GM12878 (cell line): ENCODE measurements around the gene SPI1. TPM values are rescaled to one million over a fixed set of nuclear protein-coding genes. Genes with fewer than 3 reads are reported as not detected.

Source experiments
- ATAC-seq: fragments of 200-7000 bp; cut with Tn5 transposase; 3 replicates; pipeline ENCODE4 v1.9.1; 2020; ENCODE audit warnings: mild to moderate bottlenecking, moderate library complexity
- BruUV-seq: library from RNA; stranded (reverse); fragments of 400-500 nt; replicated peaks from 2 replicates; lab custom pipeline; 2021; lab: Mats Ljungman, UMichigan
- CTCF ChIA-PET: fragments of 300-600 bp; sonication (Branson Sonifier 250); formaldehyde crosslinking; extraction: SDS; loops from one replicate; lab custom pipeline; 2021; ENCODE audit warnings: inconsistent platforms; lab: Yijun Ruan, JAX
- POLR2A ChIA-PET: fragments of 350-600 bp; formaldehyde crosslinking; extraction: SDS; loops from one replicate; lab custom pipeline; 2021; ENCODE audit warnings: inconsistent platforms; lab: Charles Lee
- RAD21 ChIA-PET: fragments of 300-600 bp; sonication (Branson Sonifier 250); formaldehyde crosslinking; loops from one replicate; lab custom pipeline; 2023; ENCODE audit warnings: antibody characterized with exemption; ENCODE audit not compliant: unreplicated experiment; lab: Charles Lee
- SMC1A ChIA-PET: fragments of 300-600 bp; sonication (Branson Sonifier 250); formaldehyde crosslinking; loops from one replicate; lab custom pipeline; 2023; ENCODE audit not compliant: unreplicated experiment, uncharacterized antibody; lab: Charles Lee
- DNase-seq: peaks from one replicate; pipeline ENCODE4 v3.0.0-alpha.2; 2011; ENCODE audit warnings: low read depth, low spot score
- FAIRE-seq: peaks from 3 replicates; lab custom pipeline; 2011; peaks lifted over from hg19 to GRCh38; lab: Jason Lieb, UNC
- H2AFZ ChIP-seq: 2 replicates; pipeline ENCODE4 v1.6.0; 2011; ENCODE audit warnings: low read depth, low read length, control low read depth; ENCODE audit not compliant: control insufficient read depth
- H3K27ac ChIP-seq: 2 replicates; pipeline ENCODE4 v1.5.1; 2011; ENCODE audit warnings: control low read depth; ENCODE audit not compliant: control insufficient read depth, insufficient read depth
- H3K27me3 ChIP-seq, 2 experiments: replicated peaks in 1 of 2; 2 replicates each; pipeline versions ENCODE4 v1.6.0 to v1.6.1; 2011; ENCODE audit warnings: low read length in 1 of 2; ENCODE audit not compliant: control insufficient read depth in 2 of 2, insufficient read depth in 2 of 2
- H3K36me3 ChIP-seq, 2 experiments: 2 replicates each; pipeline ENCODE4 v1.5.1; 2011; ENCODE audit warnings: low read length in 1 of 2; ENCODE audit not compliant: control insufficient read depth in 2 of 2, insufficient read depth in 2 of 2
- H3K4me1 ChIP-seq: 2 replicates; pipeline ENCODE4 v1.6.1; 2011; ENCODE audit warnings: mild to moderate bottlenecking, low read length, moderate library complexity, mixed read lengths; ENCODE audit not compliant: control insufficient read depth, insufficient read depth
- H3K4me2 ChIP-seq: 2 replicates; pipeline ENCODE4 v1.6.0; 2011; ENCODE audit warnings: control low read depth; ENCODE audit not compliant: control insufficient read depth, insufficient read depth
- H3K4me3 ChIP-seq: fragments of 200-600 bp; sonication (generic); 2 replicates; pipeline ENCODE4 v1.5.1; 2016
- H3K79me2 ChIP-seq: 2 replicates; pipeline ENCODE4 v1.6.0; 2011; ENCODE audit warnings: low read length; ENCODE audit not compliant: control insufficient read depth, insufficient read depth
- H3K9ac ChIP-seq: 2 replicates; pipeline ENCODE4 v1.8.0; 2011; ENCODE audit warnings: low read length, control low read depth, mixed read lengths; ENCODE audit not compliant: control insufficient read depth, insufficient read depth
- H3K9me3 ChIP-seq: replicated peaks from 3 replicates; pipeline ENCODE4 v1.5.1; 2011; ENCODE audit warnings: mild to moderate bottlenecking, low read length; ENCODE audit not compliant: control insufficient read depth, insufficient read depth
- H4K20me1 ChIP-seq: 2 replicates; pipeline ENCODE4 v1.6.0; 2011; ENCODE audit not compliant: control insufficient read depth, insufficient read depth
- BMI1 ChIP-seq: fragments of 450-650 bp; IDR thresholded peaks from 2 replicates; pipeline ENCODE4 v1.6.1; 2016; ENCODE audit warnings: mild to moderate bottlenecking, moderate library complexity, borderline replicate concordance
- CHD1 ChIP-seq: IDR thresholded peaks from 2 replicates; pipeline ENCODE4 v1.6.1; 2012; ENCODE audit warnings: low read depth, low read length, improper control_type of control experiment
- ESRRA ChIP-seq: IDR thresholded peaks from 2 replicates; pipeline ENCODE4 v1.6.1; 2012; ENCODE audit warnings: mild to moderate bottlenecking, low read length, improper control_type of control experiment
- HDGF ChIP-seq: fragments of 450-650 bp; IDR thresholded peaks from 2 replicates; pipeline ENCODE4 v1.6.1; 2016; ENCODE audit warnings: antibody characterized with exemption
- IRF4 ChIP-seq: IDR thresholded peaks from 2 replicates; pipeline ENCODE4 v1.6.1; 2011; ENCODE audit warnings: low read depth, low read length
- MTA2 ChIP-seq: fragments of 450-650 bp; IDR thresholded peaks from 2 replicates; pipeline ENCODE4 v1.6.1; 2016; ENCODE audit warnings: low read depth, mild to moderate bottlenecking, moderate library complexity
- SIN3A ChIP-seq: IDR thresholded peaks from 2 replicates; pipeline ENCODE4 v1.6.1; 2012; ENCODE audit warnings: low read depth, low read length, improper control_type of control experiment
- SP1 ChIP-seq: IDR thresholded peaks from one replicate; pipeline ENCODE4 v1.6.1; 2011; ENCODE audit warnings: low read depth, low read length
- TCF7 ChIP-seq: IDR thresholded peaks from 2 replicates; pipeline ENCODE4 v1.6.1; 2014; ENCODE audit warnings: antibody characterized with exemption, borderline replicate concordance
- WGBS: methylation state at CpG from one replicate; pipeline ENCODE4 v1.1.6; 2016; ENCODE audit warnings: low lambda C conversion rate; ENCODE audit not compliant: insufficient replicate concordance, insufficient coverage; ENCODE audit errors: missing lambda C conversion rate; 5-methylcytosine and 5-hydroxymethylcytosine counted together
- in situ Hi-C: fragments of 300-500 bp; cut with MboI; formaldehyde crosslinking; loops from 9 replicates; pipeline ENCODE4 v1.14.3; 2018; ENCODE audit warnings: mixed read lengths
- intact Hi-C: fragments of 100-400 bp; cut with micrococcal nuclease; formaldehyde crosslinking; loops from one replicate; pipeline ENCODE4 v1.14.2; 2022; ENCODE audit not compliant: unreplicated experiment
- polyA plus RNA-seq, 11 experiments: library from polyadenylated mRNA; depleted of rRNA in 4 of 11; unstranded in 6 of 11; stranded (reverse) in 5 of 11; fragments of >200 nt; fragmentation: Nextera tagmentation in 4 of 11; fragmentation: Illumina TruSeq in 1 of 11; extraction: Ambion mirVana in 4 of 11; extraction: Trizol in 1 of 11; gene quantifications; 1 replicate in 1 of 11; 2 replicates in 10 of 11; pipeline versions ENCODE4 v1.2.1 to v1.2.3, GENCODE V29; 2011 to 2016; ENCODE audit warnings: inconsistent platforms in 2 of 11, missing spikeins in 2 of 11, low read depth in 1 of 11
- total RNA-seq, 4 experiments: library from RNA; depleted of rRNA in 3 of 4; stranded (reverse); fragments of >200 nt in 3 of 4; fragmentation: Illumina TruSeq in 1 of 4; extraction: Trizol in 1 of 4; gene quantifications; 2 replicates each; pipeline versions ENCODE4 v1.2.1 to v1.2.3, GENCODE V29; 2013 to 2021
- TF ChIP-seq, protein P1 (sequence below): fragments of 150-350 bp; IDR thresholded peaks from 2 replicates; pipeline ENCODE4 v1.6.1; 2014; ENCODE audit warnings: mild to moderate bottlenecking, low read depth, low read length
- TF ChIP-seq, protein P2 (sequence below): fragments of 450-650 bp; IDR thresholded peaks from 2 replicates; pipeline ENCODE4 v1.6.1; 2017; ENCODE audit warnings: mild to moderate bottlenecking, moderate library complexity

The SPI1 gene
- total and polyA plus RNA-seq, 10 of the 15 experiments (the other 5 are each of a cell fraction or from before 2014, with no cell fraction given): 0.05 to 31.1 (median 9.7) TPM

- in situ Hi-C loops: no loop called here
- H3K36me3 ChIP-seq: no peaks in the 10 kb centered on the region; a peak in 1 of 4 replicates
- H3K4me1 ChIP-seq: no peaks in the 10 kb centered on the region
- no peak overlapping the region for H3K27ac ChIP-seq
- SMC1A ChIA-PET: no interaction called here
- H3K9me3 ChIP-seq: no peaks in the 10 kb centered on the region
- no peaks in the 10 kb centered on the region for H4K20me1 ChIP-seq
- POLR2A ChIA-PET: no interaction called here
- no peak overlapping the region for H2AFZ ChIP-seq
- TF ChIP-seq ESRRA (no peak), SP1 (no peak), CHD1 (no peak), TCF7 (no peak), IRF4 (no peak), MTA2 (no peak), BMI1 (no peak), HDGF (no peak), SIN3A (no peak)
- TF ChIP-seq, protein P1, sequence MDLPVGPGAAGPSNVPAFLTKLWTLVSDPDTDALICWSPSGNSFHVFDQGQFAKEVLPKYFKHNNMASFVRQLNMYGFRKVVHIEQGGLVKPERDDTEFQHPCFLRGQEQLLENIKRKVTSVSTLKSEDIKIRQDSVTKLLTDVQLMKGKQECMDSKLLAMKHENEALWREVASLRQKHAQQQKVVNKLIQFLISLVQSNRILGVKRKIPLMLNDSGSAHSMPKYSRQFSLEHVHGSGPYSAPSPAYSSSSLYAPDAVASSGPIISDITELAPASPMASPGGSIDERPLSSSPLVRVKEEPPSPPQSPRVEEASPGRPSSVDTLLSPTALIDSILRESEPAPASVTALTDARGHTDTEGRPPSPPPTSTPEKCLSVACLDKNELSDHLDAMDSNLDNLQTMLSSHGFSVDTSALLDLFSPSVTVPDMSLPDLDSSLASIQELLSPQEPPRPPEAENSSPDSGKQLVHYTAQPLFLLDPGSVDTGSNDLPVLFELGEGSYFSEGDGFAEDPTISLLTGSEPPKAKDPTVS: no peak
- TF ChIP-seq, protein P2, sequence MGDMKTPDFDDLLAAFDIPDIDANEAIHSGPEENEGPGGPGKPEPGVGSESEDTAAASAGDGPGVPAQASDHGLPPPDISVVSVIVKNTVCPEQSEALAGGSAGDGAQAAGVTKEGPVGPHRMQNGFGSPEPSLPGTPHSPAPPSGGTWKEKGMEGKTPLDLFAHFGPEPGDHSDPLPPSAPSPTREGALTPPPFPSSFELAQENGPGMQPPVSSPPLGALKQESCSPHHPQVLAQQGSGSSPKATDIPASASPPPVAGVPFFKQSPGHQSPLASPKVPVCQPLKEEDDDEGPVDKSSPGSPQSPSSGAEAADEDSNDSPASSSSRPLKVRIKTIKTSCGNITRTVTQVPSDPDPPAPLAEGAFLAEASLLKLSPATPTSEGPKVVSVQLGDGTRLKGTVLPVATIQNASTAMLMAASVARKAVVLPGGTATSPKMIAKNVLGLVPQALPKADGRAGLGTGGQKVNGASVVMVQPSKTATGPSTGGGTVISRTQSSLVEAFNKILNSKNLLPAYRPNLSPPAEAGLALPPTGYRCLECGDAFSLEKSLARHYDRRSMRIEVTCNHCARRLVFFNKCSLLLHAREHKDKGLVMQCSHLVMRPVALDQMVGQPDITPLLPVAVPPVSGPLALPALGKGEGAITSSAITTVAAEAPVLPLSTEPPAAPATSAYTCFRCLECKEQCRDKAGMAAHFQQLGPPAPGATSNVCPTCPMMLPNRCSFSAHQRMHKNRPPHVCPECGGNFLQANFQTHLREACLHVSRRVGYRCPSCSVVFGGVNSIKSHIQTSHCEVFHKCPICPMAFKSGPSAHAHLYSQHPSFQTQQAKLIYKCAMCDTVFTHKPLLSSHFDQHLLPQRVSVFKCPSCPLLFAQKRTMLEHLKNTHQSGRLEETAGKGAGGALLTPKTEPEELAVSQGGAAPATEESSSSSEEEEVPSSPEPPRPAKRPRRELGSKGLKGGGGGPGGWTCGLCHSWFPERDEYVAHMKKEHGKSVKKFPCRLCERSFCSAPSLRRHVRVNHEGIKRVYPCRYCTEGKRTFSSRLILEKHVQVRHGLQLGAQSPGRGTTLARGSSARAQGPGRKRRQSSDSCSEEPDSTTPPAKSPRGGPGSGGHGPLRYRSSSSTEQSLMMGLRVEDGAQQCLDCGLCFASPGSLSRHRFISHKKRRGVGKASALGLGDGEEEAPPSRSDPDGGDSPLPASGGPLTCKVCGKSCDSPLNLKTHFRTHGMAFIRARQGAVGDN: no peak
- TF ChIP-seq, all 136 proteins: peak for 0
- intact Hi-C loops: no loop called here
- ATAC-seq: no peak
- Histone ChIP-seq H3K4me3 (no peak overlapping the region), H3K9ac (no peak overlapping the region), H3K27me3 (no peaks in the 10 kb centered on the region; a peak in 1 of 4 replicates), H3K79me2 (no peaks in the 10 kb centered on the region), H3K4me2 (no peak overlapping the region)
- FAIRE-seq: no peak
- DNase-seq: no peak
- 48% methylated on average over 9 of the region's 9 CpGs for WGBS
- ChIA-PET RAD21 (no interaction called here), CTCF (interaction anchor here (0.5 to 1.5 kb wide), 2 partner anchors 21 to 30 kb away, joined by 3 read pairs; no protein-coding TSS in a partner anchor)
- no TSS peak for BruUV-seq
Measured at GRCh38 chr11:47350315-47350714, 28.0 kb downstream of the SPI1 start.
